ENCODE data around the gene NKAP. TPM values are rescaled to one million over a fixed set of nuclear protein-coding genes. Genes with fewer than 3 reads are reported as not detected.

Gene NKAP
- total and polyA plus RNA-seq, 2 of the 8 experiments (the other 6 are each of a cell fraction or from before 2014, with no cell fraction given) = 2.8 to 7.1 TPM

DNA sequence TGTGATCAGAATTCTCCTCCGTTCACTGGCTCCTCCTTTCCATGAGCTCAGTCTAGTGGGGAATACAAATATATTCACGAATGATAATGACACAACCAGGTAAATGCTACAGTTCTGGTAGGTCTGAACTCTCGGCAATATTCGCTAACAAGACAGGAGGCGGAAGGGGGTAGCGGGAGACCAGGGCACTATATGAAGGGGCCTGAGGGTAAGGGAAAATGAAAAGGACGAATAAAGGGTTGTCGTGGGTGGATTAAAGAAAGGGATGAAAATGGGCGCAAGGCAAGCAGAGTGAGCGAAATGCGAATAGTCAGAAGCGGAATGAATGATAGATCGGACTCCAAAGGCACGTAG, 743 bp downstream of the NKAP start:
- CTCF ChIA-PET (ENCODE audit: partially characterized antibody) = interaction anchor here (0.6 kb wide), 1 partner anchor 54 kb away, joined by 3 read pairs; no protein-coding TSS in a partner anchor
- WGBS, 2 experiments (ENCODE audit: extremely low coverage in 1 of 2, insufficient coverage in 1 of 2, insufficient read length in 1 of 2, insufficient replicate concordance in 2 of 2, low coverage in 1 of 2, low lambda C conversion rate in 2 of 2, missing lambda C conversion rate in 1 of 2) = 3% methylated on average over 13 of the region's 14 CpGs; no CpG with 5 or more reads in 1 of the 2 experiments
- H3K9me3 ChIP-seq (ENCODE audit: insufficient read depth in 2 of 2, low read depth in 1 of 2, low read length in 1 of 2) = no peaks in the 10 kb centered on the region
- H2AFZ ChIP-seq (ENCODE audit: low read length) = peak overlapping the region; percentile 81; the same call in 1 of the 2 replicates
- no peak overlapping the region for H2BK12ac ChIP-seq (ENCODE audit: low read depth, low read length)
- H2AK5ac ChIP-seq (ENCODE audit: low read depth, low read length) = no peak overlapping the region
- no peaks in the 10 kb centered on the region for H3K79me1 ChIP-seq (ENCODE audit: low read depth, low read length)
- TF ChIP-seq EZH2 (IDR thresholded peaks at IDR 0.05; ENCODE audit: low read depth, low read length, severe bottlenecking) = no peak
- TF ChIP-seq SIX5 (IDR thresholded peaks at IDR 0.05; ENCODE audit: low read depth, low read length) = no peak
- TF ChIP-seq TBP (IDR thresholded peaks at IDR 0.05; ENCODE audit: low read depth, low read length) = no peak
- no peak for TF ChIP-seq BRCA1 (IDR thresholded peaks at IDR 0.05; ENCODE audit: low read depth, low read length)
- TF ChIP-seq MAFK (IDR thresholded peaks at IDR 0.05; ENCODE audit: low read depth, low read length) = no peak
- no peak for TF ChIP-seq SP4 (IDR thresholded peaks at IDR 0.05; ENCODE audit: low read length)
- TF ChIP-seq TAF7 (optimal IDR thresholded peaks at IDR 0.05; ENCODE audit: borderline replicate concordance, low read depth, low read length) = no peak
- TF ChIP-seq RAD21 (IDR thresholded peaks at IDR 0.05 in 1 of 2, conservative IDR thresholded peaks at IDR 0.05 in 1 of 2; ENCODE audit: low read depth in 2 of 2, low read length in 2 of 2) = no peak
- TF ChIP-seq SIN3A (conservative IDR thresholded peaks at IDR 0.05 in 1 of 2, IDR thresholded peaks at IDR 0.05 in 1 of 2; ENCODE audit: low read depth in 1 of 2, low read length in 2 of 2) = 0 out of 4 replicates have a peak, but pooled peaks of 1 of the 2 experiments have one; percentile 24
- peak overlapping the region; percentile 61 to 86 (median 70) for H3K9ac ChIP-seq (replicated peaks in 1 of 4; ENCODE audit: extremely low read depth in 1 of 4, low read depth in 3 of 4, low read length in 3 of 4)
- no peak overlapping the region for H3K4ac ChIP-seq (replicated peaks; ENCODE audit: insufficient read length, low read depth, low read length)
- no peaks in the 10 kb centered on the region for H3K36me3 ChIP-seq (ENCODE audit: control insufficient read depth in 2 of 4, insufficient read depth in 4 of 4, low read length in 3 of 4)
- H3K27ac ChIP-seq (ENCODE audit: low read depth, low read length) = peak overlapping the region; percentile 67; the same call in 1 of the 2 replicates
- FAIRE-seq (no peak), DNase-seq (ENCODE audit: low read depth in 1 of 2, low spot score in 2 of 2) (no peak)
- peak overlapping the region; percentile 46 for H3K56ac ChIP-seq (replicated peaks; ENCODE audit: insufficient read length, low read depth, low read length)
- peak overlapping the region; percentile 68 to 91 (median 78) for H3K4me3 ChIP-seq (ENCODE audit: extremely low read depth in 1 of 4, insufficient read depth in 2 of 4, low read depth in 3 of 4, low read length in 4 of 4)
- H2BK5ac ChIP-seq (ENCODE audit: low read depth, low read length) = peak overlapping the region; percentile 24; the same call in 1 of the 2 replicates
- POLR2A ChIA-PET (ENCODE audit: partially characterized antibody) = interaction anchor here (0.6 kb wide), 1 partner anchor 281 kb away, joined by 4 read pairs; no protein-coding TSS in a partner anchor
- no peak overlapping the region for H2BK120ac ChIP-seq (replicated peaks; ENCODE audit: low read depth, low read length)
- peak overlapping the region; percentile 64 to 70 for H3K4me2 ChIP-seq (ENCODE audit: insufficient read depth in 1 of 2, low read depth in 2 of 2, low read length in 2 of 2)
- H3K4me1 ChIP-seq (replicated peaks in 1 of 4; ENCODE audit: control insufficient read depth in 3 of 4, insufficient read depth in 4 of 4, low read length in 3 of 4) = no peaks in the 10 kb centered on the region
- no peak overlapping the region for H2BK15ac ChIP-seq (ENCODE audit: low read length)
- H4K5ac ChIP-seq (ENCODE audit: insufficient read length, low read depth, low read length) = no peak overlapping the region
- H2BK20ac ChIP-seq (ENCODE audit: low read length) = no peak overlapping the region
- H3K27me3 ChIP-seq (replicated peaks in 1 of 4; ENCODE audit: control insufficient read depth in 3 of 4, extremely low read depth in 1 of 4, insufficient read depth in 3 of 4, low read length in 3 of 4) = no peaks in the 10 kb centered on the region
- H4K91ac ChIP-seq (replicated peaks; ENCODE audit: insufficient read length, low read length) = no peak overlapping the region
- H3K18ac ChIP-seq (ENCODE audit: extremely low read depth, low read length) = no peak overlapping the region
- H3K23ac ChIP-seq (ENCODE audit: insufficient read length) = no peak overlapping the region
- no peaks in the 10 kb centered on the region for H3K79me2 ChIP-seq (ENCODE audit: control insufficient read depth in 1 of 2, insufficient read depth in 2 of 2, low read length in 2 of 2)
- H3K23me2 ChIP-seq (ENCODE audit: low read depth, low read length) = no peaks in the 10 kb centered on the region; the same call in 1 of the 2 replicates
- no peaks in the 10 kb centered on the region for H4K20me1 ChIP-seq (replicated peaks in 1 of 2; ENCODE audit: control insufficient read depth in 1 of 2, insufficient read depth in 2 of 2, low read length in 2 of 2)
- no peak overlapping the region for H4K8ac ChIP-seq (ENCODE audit: extremely low read depth, insufficient read depth, low read length)
- H3K14ac ChIP-seq (ENCODE audit: insufficient read length) = no peak overlapping the region

All from H1 (cell line).